DMS114 treated with DMSO at 0.1 percent for 48 hours (cell line): ENCODE measurements around the gene COL27A1.

Experiments used
- DNase-seq: peaks from one replicate; lab custom pipeline; 2025; ENCODE audit not compliant: unreplicated experiment; lab: John Stamatoyannopoulos, UW

The COL27A1 gene

DNA sequence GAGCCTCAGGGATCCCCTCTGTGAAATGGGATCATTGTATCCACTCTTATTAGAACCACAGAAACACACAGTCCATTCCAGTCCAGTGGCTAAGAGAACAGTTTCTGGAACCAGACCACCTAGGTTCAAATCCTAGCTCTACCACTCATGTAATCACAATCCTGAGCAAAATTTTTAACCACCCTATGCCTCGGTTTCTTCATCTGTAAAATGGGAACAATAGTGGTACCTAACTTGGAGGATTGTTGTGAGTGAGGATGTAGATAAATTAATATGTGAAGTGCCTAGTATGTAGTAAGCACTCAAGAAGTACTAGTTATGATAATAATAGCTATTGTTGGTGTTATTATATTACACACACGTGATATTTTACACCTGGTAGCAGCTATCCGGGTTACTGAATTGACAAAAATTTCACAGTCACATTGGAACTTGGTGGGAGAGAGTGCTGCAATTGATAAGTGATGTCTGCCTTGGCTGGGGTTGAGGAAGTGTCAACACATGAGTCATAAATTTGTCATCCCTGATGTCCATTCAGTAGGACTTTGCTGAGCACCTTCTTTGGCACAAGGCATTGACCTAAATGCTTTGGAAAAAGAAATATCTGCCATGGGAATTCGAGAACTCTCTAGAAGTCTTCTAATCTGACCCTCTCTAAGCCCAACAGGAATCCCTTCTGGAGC, 68.4 kb downstream of the COL27A1 start:
- DNase-seq: no peak

DNA sequence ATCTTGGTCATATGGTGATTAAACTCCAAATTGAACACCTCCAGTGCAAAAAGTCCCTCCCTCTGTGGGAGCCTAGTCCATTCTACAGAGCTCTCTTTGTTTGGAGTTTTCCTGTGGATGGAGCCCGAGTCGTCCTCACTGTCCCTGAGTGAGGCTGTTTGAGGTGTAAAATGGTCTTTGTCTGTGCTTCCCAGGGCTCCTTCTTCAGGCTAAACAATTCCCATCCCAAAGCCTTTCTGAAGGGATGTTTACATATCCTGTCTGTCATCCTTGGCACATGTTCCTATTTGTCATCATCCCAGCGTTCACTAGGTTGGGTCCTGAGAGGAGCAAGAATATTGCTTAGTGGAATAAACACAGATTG, 68.9 kb downstream of the COL27A1 start:
- DNase-seq: no peak

DNA sequence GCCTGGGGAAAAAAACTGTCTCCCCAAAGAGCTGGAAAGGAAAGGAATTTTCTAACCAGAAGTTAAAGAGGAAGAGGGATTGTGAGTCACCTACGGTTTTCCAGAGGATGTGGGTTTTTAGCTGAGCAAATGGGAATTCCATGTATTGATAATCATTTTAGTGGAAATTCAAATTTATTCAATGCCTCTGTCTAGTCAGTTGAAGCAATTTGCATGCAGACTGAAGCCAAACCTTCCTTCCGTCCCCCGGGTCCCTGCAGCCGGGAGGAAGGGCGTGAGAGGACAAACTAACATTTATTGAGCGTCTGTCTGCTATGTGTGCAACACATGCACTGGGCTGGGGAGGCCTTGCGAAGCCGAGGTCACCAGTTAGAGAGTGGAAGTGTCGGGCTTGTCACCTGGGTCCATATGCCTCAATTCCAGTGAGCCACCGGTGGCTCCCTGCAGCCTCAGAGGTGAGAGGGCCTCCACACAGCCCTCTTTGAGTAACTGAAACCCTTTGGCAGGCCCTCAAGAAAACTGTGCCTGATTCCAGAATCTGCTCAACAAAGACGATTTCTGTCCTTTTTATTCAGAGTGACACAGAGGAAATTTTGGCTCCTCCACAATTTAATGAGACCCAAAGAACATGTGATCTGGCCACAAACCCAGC, 70.3 kb downstream of the COL27A1 start:
- no peak for DNase-seq

DNA sequence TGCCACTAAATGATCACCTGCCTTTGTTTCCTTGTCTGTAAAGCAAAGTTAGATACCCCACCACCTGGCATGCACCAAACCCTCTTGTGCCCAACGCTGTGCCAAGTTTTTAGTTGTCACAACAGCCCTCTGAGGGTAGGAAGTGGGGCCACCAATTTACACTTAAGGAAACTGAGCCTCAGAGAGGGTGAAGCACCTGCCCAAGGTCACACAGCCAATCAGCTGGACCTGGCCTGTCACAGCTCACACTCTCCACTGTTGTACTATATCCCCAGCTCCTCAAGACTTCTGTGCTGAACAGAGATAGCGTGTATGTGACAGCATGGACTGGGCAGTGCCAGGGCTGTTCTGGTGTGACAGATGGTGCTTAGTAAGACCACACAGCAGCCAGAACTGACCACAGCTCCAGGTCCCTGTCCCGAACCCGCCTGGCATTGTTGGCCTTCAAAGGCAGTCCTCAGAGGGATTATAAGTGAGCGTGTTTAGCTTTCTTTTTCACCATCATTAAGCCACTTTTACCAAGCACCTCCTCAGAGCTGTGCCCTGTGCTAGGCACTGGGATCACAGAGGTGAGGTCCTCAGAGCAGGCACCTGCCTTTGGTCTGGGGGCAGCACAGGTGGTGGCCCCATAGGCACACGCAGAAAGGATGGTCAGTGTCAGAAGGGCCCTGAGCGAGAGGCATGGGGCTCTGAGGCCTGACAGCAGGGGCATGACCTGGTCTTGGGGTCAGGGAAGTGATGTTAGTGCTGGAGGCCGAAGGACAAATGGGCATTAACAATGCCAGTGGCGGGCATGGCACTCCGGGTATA, 71.1 kb downstream of the COL27A1 start:
- no peak for DNase-seq

DNA sequence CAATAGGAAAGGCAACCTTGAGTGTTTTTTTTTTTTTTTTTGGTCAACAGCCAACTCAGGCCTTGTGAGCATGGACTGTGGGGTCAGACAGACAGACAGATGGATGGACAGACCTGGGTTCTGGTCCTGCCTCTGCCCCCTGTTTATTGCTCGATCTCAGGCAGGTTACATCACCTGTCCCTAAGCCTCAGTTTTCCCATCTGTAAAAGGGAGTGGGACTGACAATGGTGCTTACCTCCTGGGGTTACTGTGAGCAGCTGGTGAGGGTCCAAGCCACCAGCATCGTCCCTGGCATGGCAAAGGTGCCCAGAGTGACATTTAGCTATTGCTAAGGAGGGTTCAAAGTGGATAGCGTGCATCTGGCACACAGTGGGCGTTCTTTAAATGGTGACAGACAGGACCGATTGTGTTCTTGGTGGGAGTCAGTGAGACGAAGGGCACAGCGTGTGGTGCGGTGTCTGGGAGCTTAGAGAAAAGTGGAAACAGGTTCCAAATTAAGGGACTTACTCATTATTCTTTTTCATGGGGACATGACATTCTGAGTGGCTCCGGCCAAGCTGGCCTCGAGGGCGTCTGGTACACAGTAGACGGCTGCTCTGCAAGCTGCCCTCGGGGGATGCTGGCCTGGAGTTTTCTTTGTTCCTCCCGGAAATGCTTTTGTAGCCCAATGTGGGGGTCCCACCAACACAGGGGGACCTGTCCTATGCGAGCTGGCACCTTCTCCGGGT, 72.1 kb downstream of the COL27A1 start:
- DNase-seq: no peak

DNA sequence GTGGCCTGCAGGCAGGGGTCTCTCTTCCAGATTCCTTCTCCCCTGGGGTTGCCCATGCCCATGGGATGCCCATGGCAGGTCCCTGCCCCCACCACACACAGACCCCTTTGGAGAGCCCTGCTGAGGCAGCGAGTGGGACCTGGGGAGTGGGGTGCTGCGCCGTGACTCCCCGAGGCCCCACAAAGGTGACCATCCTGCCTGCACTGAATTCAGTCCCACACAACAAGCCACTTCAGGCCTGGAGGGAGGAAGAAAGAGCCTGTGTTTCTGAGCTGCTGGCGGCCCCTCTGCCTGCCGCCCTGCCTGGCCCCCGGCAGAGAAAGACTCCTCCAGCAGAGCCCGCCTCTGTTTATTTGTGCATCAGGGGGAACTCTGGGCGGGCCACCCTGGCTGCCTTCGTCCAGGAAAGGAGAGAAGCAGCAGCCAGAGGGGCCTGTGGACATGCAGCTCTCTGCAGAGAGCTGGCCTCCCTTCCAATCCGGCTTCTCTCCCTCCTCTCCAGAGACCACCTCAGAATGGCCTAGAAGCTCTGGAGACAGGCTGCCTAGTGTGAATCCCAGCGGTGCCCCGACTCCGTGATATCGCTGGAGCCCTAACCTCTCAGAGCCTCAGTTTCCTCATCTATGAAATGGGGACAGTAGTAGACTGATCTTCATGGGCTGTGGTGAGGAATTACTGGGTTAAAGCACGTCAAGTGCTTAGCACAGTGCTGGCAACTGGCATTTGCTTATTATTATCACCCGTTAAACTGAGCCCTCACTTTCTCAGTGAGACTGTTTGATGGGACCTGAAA, 72.9 kb downstream of the COL27A1 start:
- DNase-seq: no peak

DNA sequence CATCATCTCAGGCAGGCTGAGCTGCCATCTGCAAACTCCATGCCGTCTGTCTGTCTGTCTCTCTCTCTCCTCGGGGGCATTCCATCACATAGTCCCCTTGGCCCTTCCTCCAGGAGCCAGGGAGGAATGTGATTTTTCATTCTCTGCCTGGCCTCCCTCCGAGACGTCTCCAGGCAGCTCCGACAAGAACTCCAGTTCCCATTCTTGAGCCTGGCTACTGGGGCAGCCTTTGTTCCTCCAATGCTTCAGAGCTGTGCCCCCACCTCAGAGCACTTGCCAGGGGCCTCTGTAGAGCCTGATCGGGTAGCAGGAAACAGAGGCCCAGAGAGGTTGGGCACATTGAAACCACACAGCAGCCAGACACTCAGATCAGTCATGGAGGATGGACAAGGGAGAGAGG, 74.0 kb downstream of the COL27A1 start:
- DNase-seq: no peak

DNA sequence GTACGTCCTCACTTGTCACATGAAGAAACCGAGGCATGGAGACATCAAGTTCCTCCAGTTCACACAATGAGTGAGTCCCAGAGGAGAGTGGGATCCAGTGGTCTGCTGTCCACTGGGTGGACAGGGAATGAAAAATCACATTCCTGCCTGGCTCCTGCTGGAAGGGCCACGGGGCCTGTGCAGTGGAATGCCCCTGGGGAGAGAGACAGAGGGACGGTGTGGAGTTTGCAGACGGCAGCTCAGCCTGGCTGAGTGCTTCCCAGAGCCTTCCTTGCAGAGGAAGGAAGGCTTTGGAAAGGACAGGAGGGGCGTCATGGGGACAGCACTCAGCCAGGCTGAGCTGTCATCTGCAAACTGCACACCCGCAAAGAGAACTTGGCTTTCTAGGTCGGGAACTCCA, 74.7 kb downstream of the COL27A1 start:
- no peak for DNase-seq

DNA sequence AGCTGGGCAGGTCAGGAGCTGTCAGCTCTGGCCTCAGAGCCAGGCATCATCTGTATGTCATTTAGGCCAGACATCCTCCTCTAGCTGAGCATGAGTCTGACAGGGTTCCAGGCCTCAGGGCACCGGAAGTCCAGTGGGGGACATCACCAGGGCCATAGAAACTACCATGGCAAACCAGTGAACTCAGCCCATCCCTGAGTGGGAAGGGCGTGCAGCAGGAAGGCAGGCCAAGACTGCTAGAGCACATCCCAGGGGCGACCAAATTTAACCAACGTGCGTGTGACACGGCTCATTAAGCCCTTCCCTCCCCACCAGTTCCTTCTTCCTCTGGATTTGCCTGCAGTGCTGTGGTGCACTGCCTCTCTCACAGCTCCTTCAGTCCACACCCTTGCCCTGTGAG, 75.9 kb downstream of the COL27A1 start:
- DNase-seq: no peak

DNA sequence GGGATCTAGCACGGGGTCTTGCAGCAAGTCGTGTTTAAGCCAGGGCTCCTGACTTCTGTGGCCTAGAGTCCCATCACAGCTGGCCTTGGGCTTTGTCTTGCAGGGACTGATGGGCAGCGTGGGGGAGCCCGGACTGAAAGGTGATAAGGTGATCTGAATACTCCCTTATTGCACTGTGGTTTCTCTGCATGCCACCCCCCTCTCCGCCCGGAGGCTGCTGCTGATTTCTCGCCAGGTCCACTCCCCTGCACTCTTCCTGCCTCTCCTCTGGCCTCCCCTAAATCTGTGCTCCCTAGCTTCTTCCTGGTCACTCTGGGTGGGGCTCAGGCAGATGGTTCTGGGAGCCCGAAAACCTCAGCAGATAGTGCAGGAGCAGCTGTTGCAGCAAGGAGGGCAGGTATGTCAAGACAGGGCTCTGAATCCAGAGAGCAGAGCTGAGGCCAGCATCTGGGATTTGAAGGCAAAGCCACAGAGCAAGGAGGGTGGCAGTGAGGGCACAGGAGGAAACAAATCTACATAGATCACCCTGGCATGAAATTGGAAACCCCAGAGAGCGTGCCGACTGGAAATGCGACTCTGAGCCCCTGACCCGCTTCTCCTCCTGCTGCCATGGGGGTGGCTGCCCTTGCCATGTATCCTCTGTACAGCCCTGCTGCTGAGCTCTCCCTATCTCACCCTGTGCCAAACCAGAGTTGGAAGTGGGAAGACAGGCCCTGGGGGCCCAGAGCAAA, 76.5 kb downstream of the COL27A1 start:
- no peak for DNase-seq

DNA sequence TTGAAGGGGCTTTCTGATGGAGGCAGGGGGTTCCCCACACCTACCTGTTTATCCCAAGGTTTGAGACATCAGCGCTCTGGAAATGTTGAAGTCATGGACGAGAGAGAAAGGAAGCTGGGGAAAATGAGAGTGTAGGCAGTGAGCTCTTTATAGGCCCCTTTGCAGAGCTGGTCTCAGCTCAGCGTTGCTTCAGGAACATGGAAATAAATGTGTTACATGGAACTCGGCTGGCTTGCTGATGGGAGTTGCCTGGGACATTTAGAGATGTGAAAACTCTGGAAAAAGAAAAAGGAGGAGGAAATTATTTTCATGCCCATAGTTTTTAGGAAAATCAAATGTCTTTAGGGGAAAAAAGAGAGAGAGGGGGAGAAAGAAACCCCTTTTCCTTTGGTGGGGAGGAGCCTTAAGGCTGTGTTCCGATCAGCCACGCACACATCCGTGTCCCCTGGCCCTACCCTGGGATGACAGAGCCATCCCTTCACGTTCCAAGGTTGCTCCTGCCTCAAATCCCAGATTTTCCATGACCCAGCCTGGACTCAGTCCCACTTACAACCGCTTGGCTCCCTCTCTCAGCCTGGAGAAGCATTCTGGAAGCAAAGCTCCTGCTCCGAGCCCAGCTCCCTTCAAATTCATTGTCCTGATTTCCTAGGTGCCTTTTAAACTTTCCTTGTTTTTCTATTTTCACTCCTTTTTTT, 78.3 kb downstream of the COL27A1 start:
- DNase-seq: no peak

DNA sequence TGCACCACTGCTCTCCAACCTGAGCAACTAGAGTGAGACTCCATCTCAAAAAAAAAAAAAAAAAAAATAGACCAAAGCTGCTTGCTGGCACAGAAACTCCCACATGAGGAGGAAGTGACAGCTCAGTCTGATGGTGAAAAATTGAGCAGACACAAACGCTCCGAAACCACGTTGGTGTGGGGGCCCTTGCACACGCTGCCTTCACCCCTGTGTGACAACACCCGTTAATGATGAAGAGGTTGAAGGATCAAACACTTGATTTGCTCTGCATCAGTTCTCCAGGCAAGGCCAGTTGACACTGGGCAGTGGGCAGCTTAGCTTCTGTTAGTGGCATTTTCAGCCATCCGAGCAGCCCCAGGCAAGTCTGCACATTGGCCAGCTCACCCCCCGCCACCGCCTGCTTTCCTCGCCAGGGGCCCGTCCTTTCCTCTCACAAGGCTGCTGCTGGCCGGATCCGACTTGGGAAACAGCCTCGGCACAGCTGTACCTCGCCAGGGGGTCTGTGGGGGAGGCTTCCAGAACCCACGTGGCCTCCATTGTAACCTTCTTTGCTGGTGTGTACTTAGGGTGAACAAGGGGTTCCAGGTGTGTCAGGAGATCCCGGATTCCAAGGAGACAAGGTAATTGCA, 79.8 kb downstream of the COL27A1 start:
- DNase-seq: no peak

DNA sequence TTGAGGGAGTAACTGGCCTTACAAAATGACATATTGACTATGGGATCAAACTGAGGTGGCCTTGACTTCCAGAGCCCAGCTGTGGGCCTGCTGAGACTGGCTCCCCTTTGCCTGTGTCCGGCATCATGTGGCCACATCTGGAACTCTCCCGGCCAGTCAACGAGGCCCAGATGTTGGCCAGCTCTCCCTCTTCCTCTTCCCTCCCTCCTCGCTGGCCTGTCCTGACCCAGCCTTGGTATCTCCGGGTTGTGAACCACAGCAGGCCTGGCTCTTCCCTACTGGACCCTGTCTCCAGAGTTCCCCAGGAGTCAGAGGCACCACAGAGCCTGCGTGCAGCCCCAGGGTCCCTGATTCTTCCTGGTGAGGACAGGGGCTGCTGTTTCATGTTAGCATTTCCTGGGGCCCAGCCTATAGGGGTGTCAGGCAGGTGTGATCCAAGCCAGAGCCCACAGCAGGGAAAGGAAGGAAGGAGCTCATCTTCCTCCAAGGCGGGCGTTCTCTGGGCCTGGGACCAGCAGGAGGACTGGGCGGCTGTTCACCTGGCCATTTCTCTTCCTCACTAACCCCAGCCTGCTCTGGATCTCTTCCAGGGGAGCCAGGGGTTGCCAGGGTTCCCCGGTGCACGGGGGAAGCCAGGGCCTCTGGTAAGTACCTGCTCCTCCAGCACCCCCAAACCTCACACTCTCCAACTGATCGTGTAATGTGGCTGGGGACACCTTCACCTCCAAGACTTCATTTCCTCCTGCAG, 81.2 kb downstream of the COL27A1 start:
- DNase-seq: no peak

DNA sequence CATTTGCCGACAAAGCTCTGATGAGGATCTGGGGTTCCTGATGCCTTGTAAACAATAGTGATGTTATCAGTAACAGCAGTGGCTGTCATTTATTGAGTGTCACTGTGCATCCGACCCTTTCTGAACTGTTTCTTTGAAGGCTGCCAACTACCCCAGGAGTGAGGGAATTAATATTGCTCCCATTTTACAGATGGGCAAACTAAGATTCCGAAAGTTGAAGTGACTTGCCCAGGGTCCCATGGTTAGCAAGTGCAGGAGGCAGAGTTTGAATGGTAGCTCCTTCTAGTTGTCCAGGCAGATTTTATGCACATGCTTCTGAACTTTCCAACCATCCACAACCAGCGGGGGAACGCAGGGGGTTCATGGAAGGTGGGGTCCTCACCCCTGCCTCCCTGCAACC, 81.9 kb downstream of the COL27A1 start:
- no peak for DNase-seq

DNA sequence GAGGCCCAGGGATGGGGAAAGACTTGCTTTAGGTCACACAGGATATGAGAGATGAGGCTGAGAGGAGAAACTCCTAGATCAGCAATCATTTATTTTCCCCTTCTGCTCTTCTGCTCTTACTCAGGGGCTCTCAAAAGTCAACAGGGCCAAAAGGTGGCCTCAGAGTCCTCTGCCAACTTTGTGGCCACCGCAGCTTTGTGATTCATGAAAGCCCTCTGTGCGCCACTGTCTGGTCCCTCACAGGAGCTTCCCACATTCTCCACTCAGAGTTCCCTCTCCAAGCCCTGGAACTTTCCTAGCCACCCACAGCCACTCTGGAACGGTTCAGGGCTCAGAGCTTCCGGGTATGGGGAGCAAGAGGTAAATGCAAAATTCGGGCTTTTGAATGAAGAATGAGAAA, 82.4 kb downstream of the COL27A1 start:
- no peak for DNase-seq

DNA sequence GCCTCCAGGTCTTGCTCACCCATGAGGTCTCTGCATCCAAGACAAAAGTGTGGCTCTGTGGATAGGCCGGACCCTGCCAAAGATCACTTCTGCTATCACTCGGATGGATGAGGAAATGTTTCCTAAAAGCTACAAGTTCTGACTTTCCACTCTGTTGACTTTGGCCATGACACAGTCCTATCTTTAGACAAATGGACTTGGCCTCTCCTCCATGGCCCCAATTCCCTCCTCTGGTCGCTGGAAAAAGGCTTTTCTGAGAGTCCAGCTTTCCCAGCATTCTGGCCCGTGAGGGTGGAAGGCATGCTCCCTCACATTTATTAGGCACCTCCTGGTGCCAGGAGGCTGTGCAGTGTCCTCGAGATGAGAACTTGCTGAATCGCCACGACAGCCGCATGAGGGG, 83.1 kb downstream of the COL27A1 start:
- no peak for DNase-seq

DNA sequence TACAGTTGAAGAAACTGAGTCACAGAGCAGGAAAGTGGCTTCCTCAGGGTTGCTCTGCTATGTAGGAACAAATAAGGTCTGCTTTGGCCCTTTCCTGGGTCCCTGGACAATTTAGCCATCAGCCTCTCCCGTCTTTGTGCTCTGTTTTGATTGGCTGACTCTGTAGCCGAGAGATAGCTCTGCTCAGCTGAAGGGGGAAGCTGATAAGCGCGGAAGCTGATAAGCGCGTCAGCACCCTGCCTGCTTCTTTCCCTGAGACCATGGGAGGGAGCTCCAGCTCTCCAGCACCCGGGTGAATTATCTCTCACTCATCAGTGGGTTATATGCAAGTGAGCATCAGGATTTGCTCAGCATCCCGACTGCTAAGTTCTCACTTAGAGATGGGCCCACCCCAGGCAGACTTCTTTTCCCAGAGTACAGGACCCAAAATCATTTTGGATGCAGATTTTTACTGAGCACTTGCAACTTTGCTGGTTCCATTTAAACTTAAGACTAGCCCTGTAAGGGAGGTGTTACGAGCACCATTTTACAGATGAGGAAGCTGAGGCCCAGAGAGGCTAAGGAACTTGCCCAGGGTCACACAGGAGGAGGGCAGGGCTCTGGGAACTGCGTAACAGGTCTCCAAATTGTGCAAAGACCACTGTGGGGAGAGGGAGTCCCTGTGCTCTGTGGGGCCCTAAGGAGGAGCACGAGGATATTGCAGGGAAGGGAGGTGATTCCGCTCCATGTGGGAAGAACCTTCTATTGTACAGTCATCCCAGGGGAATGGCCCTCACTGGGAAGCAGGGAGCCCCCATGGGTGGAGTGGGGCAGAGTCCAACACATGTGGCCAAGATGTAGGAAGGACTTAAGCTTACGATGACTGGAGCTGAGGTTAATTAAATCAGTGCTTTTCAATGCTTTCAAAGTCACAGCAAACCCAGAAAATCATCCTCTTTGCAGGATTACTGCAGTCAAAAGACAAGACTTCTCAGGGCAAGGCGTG, 83.8 kb downstream of the COL27A1 start:
- no peak for DNase-seq
